ENCODE measurements around the gene ANXA2. TPM values are rescaled to one million over a fixed set of nuclear protein-coding genes. Genes with fewer than 3 reads are reported as not detected.
"Not testable (repeated sequence)": the region's sequence is repeated elsewhere in the genome, so short reads cannot be mapped to it uniquely, and the experiment has no call there.

ANXA2 gene
- total RNA-seq, 2 experiments from 2014 or later: 131 to 132 TPM

DNA sequence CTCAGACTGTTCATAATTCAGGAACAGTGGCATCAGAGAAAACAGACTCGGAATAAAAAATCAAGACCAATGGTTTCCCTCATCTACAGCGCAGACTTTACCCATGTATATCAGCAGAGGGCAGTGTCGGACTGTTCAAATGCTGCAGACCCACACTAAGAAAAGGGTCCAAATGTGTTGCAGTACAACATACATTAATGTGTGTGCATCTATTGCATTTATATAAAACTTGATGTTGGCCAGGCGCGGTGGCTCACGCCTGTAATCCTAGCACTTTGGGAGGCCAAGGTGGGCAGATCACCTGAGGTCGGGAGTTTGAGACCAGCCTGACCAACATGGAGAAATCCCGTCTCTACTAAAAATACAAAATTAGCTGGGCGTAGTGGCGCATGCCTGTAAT lies 38.0 kb downstream of the ANXA2 start:
- H3K36me3 Mint-ChIP-seq: peaks cover 63% of the 10 kb centered on the region
- peak; percentile 54 for DNase-seq
- ChIA-PET CTCF (interaction anchor here (0.6 to 6.7 kb wide), 47 partner anchors 9 to 1681 kb away, joined by 3 to 100 read pairs (median 4); partner anchors contain the start of genes ANXA2 and ICE2), POLR2A (interaction anchor here (1.5 kb wide), 1 partner anchor 161 kb away, joined by 5 read pairs; no protein-coding TSS in a partner anchor)
- not testable (repeated sequence) for H3K4me3 Mint-ChIP-seq, H3K27ac Mint-ChIP-seq, H3K9me3 Mint-ChIP-seq, H3K27me3 Mint-ChIP-seq
- intact Hi-C loops (cut with micrococcal nuclease): loop anchor here (1.0 to 10.0 kb wide), 3 partner anchors 161 to 575 kb away; no protein-coding TSS in a partner anchor
- peaks cover 25% of the 10 kb centered on the region for H3K4me1 Mint-ChIP-seq (ENCODE audit: low read depth)

DNA sequence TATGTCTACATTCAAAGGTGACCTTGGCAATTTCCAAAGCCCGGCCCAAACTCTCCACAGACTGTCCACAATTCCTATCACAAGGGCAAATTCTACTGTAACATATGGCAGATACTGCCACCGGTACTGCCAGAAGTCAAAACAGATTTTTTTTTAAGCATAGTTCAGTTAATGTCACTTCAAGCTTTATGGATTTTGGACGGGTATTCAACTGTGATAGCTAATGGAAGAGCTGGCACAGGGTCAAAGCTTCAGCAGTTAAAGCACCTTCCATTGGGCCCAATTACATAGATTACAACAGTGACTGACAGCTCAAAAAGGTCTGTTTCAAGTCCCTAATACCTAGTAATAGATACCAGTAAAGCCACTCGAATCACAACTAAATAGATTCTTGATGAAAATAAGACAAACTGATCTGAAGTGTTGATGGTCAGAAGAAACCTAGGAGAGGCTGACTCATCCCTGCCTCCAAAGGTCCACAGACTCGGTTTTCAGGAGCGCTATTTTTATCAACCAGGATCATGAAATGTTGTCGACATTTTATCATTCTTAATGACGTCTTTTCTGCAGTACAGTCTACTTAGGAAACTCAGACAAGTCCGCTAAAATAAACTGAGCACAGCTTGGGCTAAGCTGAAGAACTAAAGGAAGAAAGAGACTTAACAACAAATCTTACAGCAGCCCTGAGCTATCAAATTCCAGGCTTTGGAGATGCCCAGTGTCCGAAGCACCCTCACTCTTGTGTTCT lies 38.7 kb downstream of the ANXA2 start:
- no peak overlapping the region for H3K27ac Mint-ChIP-seq
- no peak overlapping the region for H3K4me3 Mint-ChIP-seq
- peaks cover 24% of the 10 kb centered on the region for H3K4me1 Mint-ChIP-seq (ENCODE audit: low read depth)
- no peaks in the 10 kb centered on the region for H3K9me3 Mint-ChIP-seq
- intact Hi-C loops (cut with micrococcal nuclease): loop anchor here (1.0 to 10.0 kb wide), 2 partner anchors 161 to 576 kb away; no protein-coding TSS in a partner anchor
- CTCF ChIA-PET: interaction anchor here (0.6 to 6.7 kb wide), 43 partner anchors 8 to 1682 kb away, joined by 3 to 100 read pairs (median 4); partner anchors contain the start of genes ANXA2 and ICE2
- H3K27me3 Mint-ChIP-seq: peaks cover 2% of the 10 kb centered on the region
- DNase-seq: no peak
- H3K36me3 Mint-ChIP-seq: peaks cover 67% of the 10 kb centered on the region
- POLR2A ChIA-PET: interaction anchor here (1.5 kb wide), 1 partner anchor 162 kb away, joined by 5 read pairs; no protein-coding TSS in a partner anchor

DNA sequence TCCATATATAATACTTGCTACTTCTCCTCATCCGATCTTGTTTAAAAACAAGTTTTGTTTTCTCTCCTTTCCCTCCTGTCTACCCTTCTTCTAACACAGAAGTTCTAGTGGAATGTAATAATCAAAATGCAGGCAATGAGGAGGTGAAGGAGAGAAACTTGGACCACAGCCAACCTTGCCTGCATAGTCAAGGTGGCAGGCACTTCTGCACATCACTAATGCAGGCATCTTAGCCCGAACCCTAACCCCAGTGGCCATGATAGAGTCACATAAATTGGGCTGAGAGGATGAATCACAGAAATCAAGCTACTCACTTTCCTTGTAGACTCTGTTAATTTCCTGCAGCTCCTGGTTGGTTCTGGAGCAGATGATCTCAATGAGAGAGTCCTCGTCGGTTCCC lies 41.0 kb downstream of the ANXA2 start:
- H3K27me3 Mint-ChIP-seq: no peaks in the 10 kb centered on the region
- H3K4me1 Mint-ChIP-seq (ENCODE audit: low read depth): peaks cover 4% of the 10 kb centered on the region
- ChIA-PET POLR2A (no interaction called here), CTCF (interaction anchor here (0.6 to 1.7 kb wide), 2 partner anchors 771 to 1477 kb away, joined by 4 read pairs; no protein-coding TSS in a partner anchor)
- DNase-seq: no peak
- intact Hi-C loops (cut with micrococcal nuclease): loop anchor here (10.0 kb wide), 1 partner anchor 578 kb away; no protein-coding TSS in a partner anchor
- peaks cover 5% of the 10 kb centered on the region for H3K9me3 Mint-ChIP-seq
- no peak overlapping the region for H3K4me3 Mint-ChIP-seq
- H3K36me3 Mint-ChIP-seq: peaks cover 70% of the 10 kb centered on the region
- H3K27ac Mint-ChIP-seq: no peak overlapping the region

DNA sequence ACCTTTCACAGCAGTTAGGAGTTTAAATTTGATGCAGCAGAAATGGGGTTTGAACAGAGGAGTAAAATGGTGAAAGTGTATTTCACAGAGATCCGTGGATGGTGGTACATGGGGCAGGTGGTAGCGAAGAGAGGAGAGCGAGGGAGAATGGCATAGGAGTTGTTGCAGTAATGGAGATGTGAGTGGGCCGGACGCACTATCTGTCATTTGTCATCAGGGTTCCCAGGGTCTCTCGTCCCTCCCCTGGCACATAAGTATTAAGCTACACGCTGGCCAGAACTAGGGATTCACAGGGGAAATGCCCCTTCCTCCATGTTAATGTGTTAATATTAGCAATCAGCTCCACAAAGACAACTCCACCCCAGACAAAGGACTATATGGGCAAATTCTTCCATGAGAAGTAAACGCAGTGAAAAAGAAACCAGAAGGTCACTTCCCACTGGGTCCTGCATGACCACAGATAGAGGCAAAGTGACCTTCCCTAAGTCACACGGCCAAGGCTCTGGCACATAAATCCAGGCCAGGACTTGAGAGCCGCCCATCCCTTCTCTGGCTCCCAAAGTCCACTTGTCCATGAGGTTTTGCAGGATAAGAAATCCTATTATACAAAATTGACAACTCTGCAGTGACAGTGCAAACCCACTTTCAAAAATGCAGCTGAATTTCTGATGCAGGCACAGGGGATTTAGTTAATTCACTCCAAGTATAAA lies 42.5 kb downstream of the ANXA2 start:
- Mint-ChIP-seq H3K36me3 (peaks cover 70% of the 10 kb centered on the region), H3K9me3 (peaks cover 5% of the 10 kb centered on the region), H3K4me1 (ENCODE audit: low read depth) (peaks cover 3% of the 10 kb centered on the region), H3K27me3 (no peaks in the 10 kb centered on the region), H3K4me3 (no peak overlapping the region), H3K27ac (no peak overlapping the region)
- POLR2A ChIA-PET: interaction anchor here (0.6 kb wide), 1 partner anchor 1283 kb away, joined by 5 read pairs; no protein-coding TSS in a partner anchor
- DNase-seq: no peak
- intact Hi-C loops (cut with micrococcal nuclease): loop anchor here (10.0 kb wide), 1 partner anchor 579 kb away; no protein-coding TSS in a partner anchor
- CTCF ChIA-PET: no interaction called here

DNA sequence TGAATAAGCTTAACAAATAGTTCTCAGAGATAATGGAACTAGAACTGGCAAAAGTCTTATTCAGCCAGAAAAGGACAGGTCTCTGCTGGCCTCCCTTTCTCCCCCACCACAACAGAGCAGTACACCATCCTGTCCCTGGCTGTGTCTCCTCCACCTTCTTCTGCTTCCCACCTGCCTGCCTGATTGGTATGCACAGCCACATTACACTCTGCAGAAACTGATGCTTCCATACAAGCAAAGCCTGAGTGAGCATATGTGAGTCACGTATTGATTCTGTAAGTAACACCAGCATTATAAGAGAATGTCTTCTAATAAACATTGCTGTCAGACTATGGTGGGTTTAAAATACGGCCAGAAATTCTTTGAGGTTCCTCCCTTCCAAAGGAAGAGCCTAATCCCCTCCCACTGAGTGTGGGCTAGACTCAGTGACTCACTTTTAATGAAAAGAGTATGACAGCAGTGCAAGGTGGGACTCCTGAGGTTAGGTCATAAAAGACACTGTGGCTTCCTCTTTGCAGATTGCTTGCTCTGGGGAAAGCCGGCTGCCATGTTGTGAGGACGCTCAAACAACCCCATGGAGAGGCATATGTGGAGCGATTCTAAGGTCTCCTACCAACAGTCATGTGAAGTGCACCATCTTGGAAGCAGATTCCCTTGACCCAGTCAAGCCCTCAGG lies 44.4 kb downstream of the ANXA2 start:
- POLR2A ChIA-PET: no interaction called here
- intact Hi-C loops (cut with micrococcal nuclease): loop anchor here (10.0 kb wide), 1 partner anchor 581 kb away; no protein-coding TSS in a partner anchor
- Mint-ChIP-seq H3K27ac (no peak overlapping the region), H3K4me3 (no peak overlapping the region), H3K9me3 (peaks cover 5% of the 10 kb centered on the region), H3K4me1 (ENCODE audit: low read depth) (peaks cover 4% of the 10 kb centered on the region), H3K27me3 (no peaks in the 10 kb centered on the region), H3K36me3 (peaks cover 63% of the 10 kb centered on the region)
- no peak for DNase-seq
- CTCF ChIA-PET: interaction anchor here (1.6 kb wide), 1 partner anchor 167 kb away, joined by 3 read pairs; no protein-coding TSS in a partner anchor

DNA sequence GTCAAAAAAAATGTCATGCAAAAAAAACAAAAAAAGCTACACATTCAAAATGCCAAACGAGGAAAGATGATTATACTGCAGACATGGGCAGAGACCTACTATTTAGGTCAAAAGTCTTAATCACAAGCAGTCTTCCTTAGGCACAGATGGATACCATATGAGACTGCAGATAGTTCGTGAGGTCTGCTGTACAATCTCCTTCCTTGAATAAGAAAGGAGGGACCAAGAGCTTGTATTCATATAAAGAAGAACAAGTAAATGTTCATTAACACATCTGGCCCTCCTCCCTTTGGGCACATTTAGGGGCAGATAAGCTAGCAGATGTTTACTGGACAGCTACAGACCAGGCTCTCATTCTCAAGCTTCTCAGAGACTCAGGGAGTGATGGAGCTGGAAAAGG lies 45.3 kb downstream of the ANXA2 start:
- no peak for DNase-seq
- no peak overlapping the region for H3K27ac Mint-ChIP-seq
- no peaks in the 10 kb centered on the region for H3K27me3 Mint-ChIP-seq
- H3K36me3 Mint-ChIP-seq: peaks cover 69% of the 10 kb centered on the region
- peaks cover 5% of the 10 kb centered on the region for H3K9me3 Mint-ChIP-seq
- H3K4me3 Mint-ChIP-seq: no peak overlapping the region
- H3K4me1 Mint-ChIP-seq (ENCODE audit: low read depth): peaks cover 4% of the 10 kb centered on the region
- POLR2A ChIA-PET: no interaction called here
- CTCF ChIA-PET: no interaction called here
- intact Hi-C loops (cut with micrococcal nuclease): loop anchor here (10.0 kb wide), 1 partner anchor 582 kb away; no protein-coding TSS in a partner anchor

DNA sequence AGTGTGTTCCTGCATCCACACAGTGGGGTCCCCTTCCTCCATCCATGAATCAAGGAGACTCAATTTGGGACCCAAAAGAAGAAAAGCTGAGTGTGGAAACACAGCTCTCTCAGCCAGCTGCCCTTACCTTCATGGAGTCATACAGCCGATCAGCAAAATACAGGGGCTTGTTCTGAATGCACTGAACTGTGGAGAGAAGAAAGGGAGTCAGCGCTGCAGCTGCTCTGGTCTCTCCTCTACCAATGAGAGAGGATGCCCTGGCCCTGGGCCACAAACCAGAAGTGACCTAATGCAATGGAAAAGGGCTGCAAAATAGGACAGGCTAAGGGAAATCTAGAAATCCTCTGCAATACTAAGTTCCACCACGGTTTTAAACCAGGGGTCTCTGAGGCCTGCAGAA lies 46.7 kb downstream of the ANXA2 start:
- Mint-ChIP-seq H3K4me3 (no peak overlapping the region), H3K4me1 (ENCODE audit: low read depth) (peaks cover 4% of the 10 kb centered on the region), H3K27ac (no peak overlapping the region), H3K27me3 (no peaks in the 10 kb centered on the region), H3K36me3 (peaks cover 65% of the 10 kb centered on the region), H3K9me3 (peaks cover 5% of the 10 kb centered on the region)
- intact Hi-C loops (cut with micrococcal nuclease): loop anchor here (10.0 kb wide), 1 partner anchor 584 kb away; no protein-coding TSS in a partner anchor
- CTCF ChIA-PET: interaction anchor here (1.4 kb wide), 1 partner anchor 8 kb away, joined by 5 read pairs; no protein-coding TSS in a partner anchor
- POLR2A ChIA-PET: no interaction called here
- no peak for DNase-seq

DNA sequence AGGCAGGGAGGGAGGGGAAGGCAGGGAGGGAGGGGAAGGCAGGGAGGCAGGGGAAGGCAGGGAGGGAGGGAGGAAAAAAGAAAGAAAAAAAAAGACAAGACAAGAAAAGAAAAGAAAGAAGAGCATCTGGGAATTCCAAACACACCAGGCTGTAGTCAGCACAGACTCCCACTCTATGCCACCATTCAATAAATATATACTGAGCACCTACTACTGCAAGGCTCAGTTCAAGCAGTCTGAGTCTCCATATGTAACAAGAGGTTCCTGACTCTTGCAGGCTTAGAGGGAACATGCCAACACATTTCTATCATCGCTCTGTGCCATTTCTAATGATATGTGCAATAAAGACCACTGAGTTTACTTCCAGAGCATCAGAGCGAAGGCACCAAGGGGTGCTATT lies 47.7 kb downstream of the ANXA2 start:
- H3K27ac Mint-ChIP-seq: no peak overlapping the region
- H3K4me3 Mint-ChIP-seq: no peak overlapping the region
- ChIA-PET CTCF (interaction anchor here (1.4 kb wide), 1 partner anchor 9 kb away, joined by 5 read pairs; no protein-coding TSS in a partner anchor), POLR2A (no interaction called here)
- H3K4me1 Mint-ChIP-seq (ENCODE audit: low read depth): peaks cover 4% of the 10 kb centered on the region
- intact Hi-C loops (cut with micrococcal nuclease): loop anchor here (10.0 kb wide), 1 partner anchor 585 kb away; no protein-coding TSS in a partner anchor
- no peaks in the 10 kb centered on the region for H3K27me3 Mint-ChIP-seq
- H3K9me3 Mint-ChIP-seq: peaks cover 5% of the 10 kb centered on the region
- no peak for DNase-seq
- peaks cover 58% of the 10 kb centered on the region for H3K36me3 Mint-ChIP-seq

DNA sequence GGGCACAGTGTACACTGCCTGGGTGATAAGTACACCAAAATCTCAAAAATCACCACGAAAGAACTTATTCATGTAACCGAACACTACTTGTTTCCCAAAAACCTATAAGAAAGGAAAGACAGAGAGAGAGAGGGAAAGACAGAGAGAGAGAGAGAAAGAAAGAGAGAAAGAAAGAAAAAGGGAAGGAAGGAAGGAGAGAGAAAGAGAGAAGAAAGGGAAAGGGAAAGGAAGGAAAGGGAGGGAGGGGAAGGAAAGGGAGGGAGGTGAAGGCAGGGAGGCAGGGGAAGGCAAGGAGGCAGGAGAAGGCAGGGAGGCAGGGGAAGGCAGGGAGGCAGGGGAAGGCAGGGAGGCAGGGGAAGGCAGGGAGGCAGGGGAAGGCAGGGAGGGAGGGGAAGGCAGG lies 48.2 kb downstream of the ANXA2 start:
- H3K27me3 Mint-ChIP-seq: no peaks in the 10 kb centered on the region
- intact Hi-C loops (cut with micrococcal nuclease): no loop called here
- POLR2A ChIA-PET: no interaction called here
- H3K4me3 Mint-ChIP-seq: no peak overlapping the region
- H3K36me3 Mint-ChIP-seq: peaks cover 53% of the 10 kb centered on the region
- no peak overlapping the region for H3K27ac Mint-ChIP-seq
- peaks cover 4% of the 10 kb centered on the region for H3K4me1 Mint-ChIP-seq (ENCODE audit: low read depth)
- no peak for DNase-seq
- peaks cover 5% of the 10 kb centered on the region for H3K9me3 Mint-ChIP-seq
- CTCF ChIA-PET: no interaction called here

DNA sequence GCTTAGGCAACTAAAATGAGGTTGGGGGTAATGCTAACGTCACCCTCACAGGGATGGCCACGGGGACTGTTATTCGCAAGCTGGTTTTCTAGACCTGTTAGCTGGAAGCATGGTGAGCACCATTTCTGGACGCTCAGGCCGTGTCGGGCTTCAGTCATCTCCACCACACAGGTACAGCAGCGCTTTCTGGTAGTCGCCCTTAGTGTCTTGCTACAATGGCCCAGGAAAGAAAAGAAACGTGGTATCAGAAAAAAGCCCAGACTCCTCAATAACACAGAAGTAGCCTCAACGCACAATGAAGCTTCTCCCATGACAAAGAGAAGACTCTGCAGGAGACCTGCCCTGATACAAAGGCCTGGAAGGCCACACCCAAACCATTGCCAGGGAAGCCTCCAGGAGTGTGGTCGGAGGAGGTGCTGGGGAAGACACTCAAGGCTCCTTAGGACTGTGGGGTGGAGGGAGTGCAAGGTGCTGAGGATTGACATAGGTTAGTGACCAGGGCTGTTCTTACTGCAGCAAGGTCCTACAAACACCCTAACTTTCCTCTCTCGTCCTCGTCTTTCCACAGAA lies 50.2 kb downstream of the ANXA2 start:
- H3K36me3 Mint-ChIP-seq: peaks cover 34% of the 10 kb centered on the region
- H3K4me1 Mint-ChIP-seq (ENCODE audit: low read depth): peaks cover 2% of the 10 kb centered on the region
- ChIA-PET POLR2A (no interaction called here), CTCF (interaction anchor here (1.3 to 1.6 kb wide), 2 partner anchors 12 to 21 kb away, joined by 4 to 6 read pairs; no protein-coding TSS in a partner anchor)
- H3K27me3 Mint-ChIP-seq: no peaks in the 10 kb centered on the region
- no peak overlapping the region for H3K4me3 Mint-ChIP-seq
- no peak for DNase-seq
- no peaks in the 10 kb centered on the region for H3K9me3 Mint-ChIP-seq
- intact Hi-C loops (cut with micrococcal nuclease): no loop called here
- H3K27ac Mint-ChIP-seq: no peak overlapping the region

DNA sequence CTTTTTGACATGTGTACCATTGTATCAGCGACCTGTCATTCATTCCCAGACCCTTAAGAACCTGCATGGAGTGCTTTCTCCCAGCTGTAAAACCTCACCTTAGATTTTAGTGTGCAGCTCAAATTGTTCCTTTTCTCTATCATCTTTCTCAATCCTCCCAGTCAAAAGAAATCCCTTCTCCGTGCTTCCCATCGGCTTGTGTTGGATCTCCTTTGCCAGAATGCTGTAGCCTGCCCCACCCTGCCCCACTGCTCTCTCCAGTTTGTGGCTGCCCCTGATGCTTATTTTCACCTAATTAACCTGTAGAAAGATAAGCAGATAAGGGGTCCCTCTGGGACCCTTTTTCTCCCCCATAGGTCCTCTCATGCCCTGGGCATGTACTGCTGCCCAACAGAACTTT lies 51.1 kb downstream of the ANXA2 start:
- H3K4me1 Mint-ChIP-seq (ENCODE audit: low read depth): peaks cover 2% of the 10 kb centered on the region
- H3K27ac Mint-ChIP-seq: no peak overlapping the region
- no peaks in the 10 kb centered on the region for H3K27me3 Mint-ChIP-seq
- CTCF ChIA-PET: interaction anchor here (1.3 to 1.6 kb wide), 2 partner anchors 13 to 20 kb away, joined by 4 to 6 read pairs; no protein-coding TSS in a partner anchor
- intact Hi-C loops (cut with micrococcal nuclease): no loop called here
- H3K36me3 Mint-ChIP-seq: peaks cover 28% of the 10 kb centered on the region
- no peaks in the 10 kb centered on the region for H3K9me3 Mint-ChIP-seq
- no peak for DNase-seq
- POLR2A ChIA-PET: no interaction called here
- no peak overlapping the region for H3K4me3 Mint-ChIP-seq
